SK-N-SH treated with all-trans-retinoic acid at 6 μM for 48 hours (cell line): Measurements from ENCODE around the gene C1GALT1C1.
"Not testable (repeated sequence)": the region's sequence is repeated elsewhere in the genome, so short reads cannot be mapped to it uniquely, and the experiment has no call there.

Source experiments
- ATAC-seq: fragments of 200-7000 bp; cut with Tn5 transposase; 3 replicates; pipeline ENCODE4 v1.9.1; 2020; ENCODE audit warnings: mild to moderate bottlenecking, moderate library complexity
- ARNTL ChIP-seq: fragments of 450-650 bp; formaldehyde crosslinking; IDR thresholded peaks from 2 replicates; pipeline ENCODE4 v1.5.0; 2020; ENCODE audit warnings: low read depth, mild to moderate bottlenecking, moderate library complexity, borderline replicate concordance
- BACH2 ChIP-seq: fragments of 250-450 bp; sonication (Bioruptor Pico); IDR thresholded peaks from 2 replicates; pipeline ENCODE4 v1.9.0; 2021; ENCODE audit warnings: mild to moderate bottlenecking, borderline replicate concordance
- CSDC2 ChIP-seq: fragments of 250-450 bp; sonication (Bioruptor Pico); IDR thresholded peaks from 2 replicates; pipeline ENCODE4 v1.5.0; 2020; ENCODE audit warnings: mild to moderate bottlenecking, moderate library complexity
- ESRRG ChIP-seq: fragments of 250-450 bp; sonication (Bioruptor Pico); IDR thresholded peaks from 2 replicates; pipeline ENCODE4 v1.6.1; 2021; ENCODE audit warnings: mild to moderate bottlenecking
- ISL1 ChIP-seq: fragments of 250-450 bp; sonication (Bioruptor Pico); IDR thresholded peaks from 2 replicates; pipeline ENCODE4 v2.1.2; 2022; ENCODE audit warnings: mild to moderate bottlenecking, moderate library complexity
- OSR1 ChIP-seq: fragments of 250-450 bp; sonication (Bioruptor Pico); IDR thresholded peaks from 2 replicates; pipeline ENCODE4 v1.8.0; 2022; ENCODE audit warnings: moderate library complexity, mild to moderate bottlenecking, inconsistent platforms
- PPARA ChIP-seq: fragments of 250-450 bp; sonication (Bioruptor Pico); IDR thresholded peaks from 2 replicates; pipeline ENCODE4 v1.5.0; 2020; ENCODE audit warnings: mild to moderate bottlenecking, borderline replicate concordance
- RARB ChIP-seq: fragments of 250-450 bp; sonication (Bioruptor Pico); IDR thresholded peaks from 2 replicates; pipeline ENCODE4 v1.8.0; 2021; ENCODE audit warnings: mild to moderate bottlenecking, moderate library complexity
- SNAI2 ChIP-seq: fragments of 250-450 bp; sonication (Bioruptor Pico); IDR thresholded peaks from 2 replicates; pipeline ENCODE4 v1.5.0; 2020; ENCODE audit warnings: mild to moderate bottlenecking, moderate library complexity
- TCF4 ChIP-seq: fragments of 250-450 bp; sonication (Bioruptor Pico); IDR thresholded peaks from 2 replicates; pipeline ENCODE4 v1.8.0; 2021; ENCODE audit warnings: mild to moderate bottlenecking, moderate library complexity, borderline replicate concordance
- TOX ChIP-seq: fragments of 250-450 bp; sonication (Bioruptor Pico); IDR thresholded peaks from 2 replicates; pipeline ENCODE4 v1.8.0; 2021; ENCODE audit warnings: mild to moderate bottlenecking, moderate library complexity, borderline replicate concordance
- ZC3H10 ChIP-seq: fragments of 250-450 bp; sonication (Bioruptor Pico); IDR thresholded peaks from 2 replicates; pipeline ENCODE4 v1.5.1; 2021; ENCODE audit warnings: mild to moderate bottlenecking, moderate library complexity
- ZFP3 ChIP-seq: fragments of 250-450 bp; sonication (Bioruptor Pico); IDR thresholded peaks from 2 replicates; pipeline ENCODE4 v1.5.0; 2020; ENCODE audit warnings: mild to moderate bottlenecking, moderate library complexity
- ZFP30 ChIP-seq: fragments of 450-650 bp; formaldehyde crosslinking; IDR thresholded peaks from 2 replicates; pipeline ENCODE4 v1.5.0; 2022; ENCODE audit warnings: mild to moderate bottlenecking, moderate library complexity
- ZNF565 ChIP-seq: fragments of 450-650 bp; formaldehyde crosslinking; conservative IDR thresholded peaks from 2 replicates; pipeline ENCODE4 v1.5.0; 2020; ENCODE audit warnings: low read depth, mild to moderate bottlenecking, moderate library complexity
- ZNF70 ChIP-seq: fragments of 450-650 bp; formaldehyde crosslinking; IDR thresholded peaks from 2 replicates; pipeline ENCODE4 v1.5.0; 2020; ENCODE audit warnings: mild to moderate bottlenecking, moderate library complexity
- ZNF8 ChIP-seq: fragments of 450-650 bp; formaldehyde crosslinking; IDR thresholded peaks from 2 replicates; pipeline ENCODE4 v1.5.0; 2020; ENCODE audit warnings: mild to moderate bottlenecking, moderate library complexity
- TF ChIP-seq, protein P1 (sequence below): fragments of 250-450 bp; sonication (Bioruptor Pico); IDR thresholded peaks from 2 replicates; pipeline ENCODE4 v1.5.1; 2021; ENCODE audit warnings: mild to moderate bottlenecking, moderate library complexity
- TF ChIP-seq, protein P2 (sequence below): fragments of 250-450 bp; sonication (Bioruptor Pico); IDR thresholded peaks from 2 replicates; pipeline ENCODE4 v1.5.0; 2020; ENCODE audit warnings: mild to moderate bottlenecking, moderate library complexity
- TF ChIP-seq, protein P3 (sequence below): fragments of 250-450 bp; sonication (Bioruptor Pico); IDR thresholded peaks from 2 replicates; pipeline ENCODE4 v1.8.0; 2021; ENCODE audit warnings: low read depth, mild to moderate bottlenecking, moderate library complexity, borderline replicate concordance
- TF ChIP-seq, protein P4 (sequence below): fragments of 250-450 bp; sonication (Bioruptor Pico); IDR thresholded peaks from 2 replicates; pipeline ENCODE4 v1.5.1; 2020; ENCODE audit warnings: low read depth, mild to moderate bottlenecking, moderate library complexity

The C1GALT1C1 gene

DNA sequence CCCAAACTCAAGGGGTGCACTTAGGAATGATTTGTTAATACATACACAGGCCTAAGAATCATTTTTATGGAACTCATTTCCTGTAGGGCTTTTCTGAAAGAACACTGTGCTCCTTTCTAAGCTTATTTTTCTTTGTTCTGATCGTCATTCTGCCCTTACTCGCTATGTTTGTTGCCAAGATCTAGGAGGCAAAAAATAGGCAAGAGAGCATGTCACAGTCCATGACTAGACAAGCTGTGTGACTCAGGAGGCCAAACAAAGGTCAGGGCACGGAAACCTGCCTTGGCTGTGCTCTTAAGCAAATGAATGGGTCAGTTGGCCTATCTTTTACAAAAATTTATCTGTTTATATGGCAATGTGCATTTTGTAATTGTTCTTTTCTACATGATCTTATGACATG lies 42.5 kb upstream of the C1GALT1C1 start:
- TF ChIP-seq ZNF70 (no peak), CSDC2 (CRISPR knock-in tag) (0 out of 2 replicates have a peak, but pooled peaks have one; percentile 39), OSR1 (peak; percentile 35; the same call in 1 of the 2 replicates)
- TF ChIP-seq, all 23 proteins: peak for 2
- ATAC-seq = peak; percentile 81

DNA sequence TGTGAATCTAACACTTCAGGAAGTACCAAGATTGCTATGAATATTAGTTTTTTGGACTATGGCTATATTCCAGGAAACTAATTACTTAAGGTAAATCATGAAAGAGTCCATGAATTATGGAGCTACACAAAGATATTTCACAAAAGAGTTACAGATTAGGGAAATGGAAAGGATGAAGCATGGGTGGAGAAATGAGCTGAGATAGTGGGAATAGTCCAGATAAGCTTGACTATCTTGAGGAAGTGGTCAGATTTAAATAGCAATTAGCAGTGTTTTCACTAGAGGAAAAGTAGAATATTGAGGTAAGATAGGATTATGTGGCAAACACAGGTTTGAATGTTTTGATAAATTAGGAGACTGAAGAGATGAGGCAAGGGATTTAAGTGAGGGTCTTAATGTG lies 42.1 kb upstream of the C1GALT1C1 start:
- TF ChIP-seq, protein P1, sequence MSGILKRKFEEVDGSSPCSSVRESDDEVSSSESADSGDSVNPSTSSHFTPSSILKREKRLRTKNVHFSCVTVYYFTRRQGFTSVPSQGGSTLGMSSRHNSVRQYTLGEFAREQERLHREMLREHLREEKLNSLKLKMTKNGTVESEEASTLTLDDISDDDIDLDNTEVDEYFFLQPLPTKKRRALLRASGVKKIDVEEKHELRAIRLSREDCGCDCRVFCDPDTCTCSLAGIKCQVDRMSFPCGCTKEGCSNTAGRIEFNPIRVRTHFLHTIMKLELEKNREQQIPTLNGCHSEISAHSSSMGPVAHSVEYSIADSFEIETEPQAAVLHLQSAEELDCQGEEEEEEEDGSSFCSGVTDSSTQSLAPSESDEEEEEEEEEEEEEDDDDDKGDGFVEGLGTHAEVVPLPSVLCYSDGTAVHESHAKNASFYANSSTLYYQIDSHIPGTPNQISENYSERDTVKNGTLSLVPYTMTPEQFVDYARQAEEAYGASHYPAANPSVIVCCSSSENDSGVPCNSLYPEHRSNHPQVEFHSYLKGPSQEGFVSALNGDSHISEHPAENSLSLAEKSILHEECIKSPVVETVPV (CRISPR knock-in tag) = no peak
- no peak for TF ChIP-seq SNAI2 (CRISPR knock-in tag)
- no peak for TF ChIP-seq BACH2
- no peak for TF ChIP-seq ZNF565 (CRISPR knock-in tag)
- no peak for TF ChIP-seq ZFP3 (CRISPR knock-in tag)
- TF ChIP-seq TCF4 (CRISPR knock-in tag) = no peak
- TF ChIP-seq ZNF8 (CRISPR knock-in tag) = no peak
- TF ChIP-seq, protein P2, sequence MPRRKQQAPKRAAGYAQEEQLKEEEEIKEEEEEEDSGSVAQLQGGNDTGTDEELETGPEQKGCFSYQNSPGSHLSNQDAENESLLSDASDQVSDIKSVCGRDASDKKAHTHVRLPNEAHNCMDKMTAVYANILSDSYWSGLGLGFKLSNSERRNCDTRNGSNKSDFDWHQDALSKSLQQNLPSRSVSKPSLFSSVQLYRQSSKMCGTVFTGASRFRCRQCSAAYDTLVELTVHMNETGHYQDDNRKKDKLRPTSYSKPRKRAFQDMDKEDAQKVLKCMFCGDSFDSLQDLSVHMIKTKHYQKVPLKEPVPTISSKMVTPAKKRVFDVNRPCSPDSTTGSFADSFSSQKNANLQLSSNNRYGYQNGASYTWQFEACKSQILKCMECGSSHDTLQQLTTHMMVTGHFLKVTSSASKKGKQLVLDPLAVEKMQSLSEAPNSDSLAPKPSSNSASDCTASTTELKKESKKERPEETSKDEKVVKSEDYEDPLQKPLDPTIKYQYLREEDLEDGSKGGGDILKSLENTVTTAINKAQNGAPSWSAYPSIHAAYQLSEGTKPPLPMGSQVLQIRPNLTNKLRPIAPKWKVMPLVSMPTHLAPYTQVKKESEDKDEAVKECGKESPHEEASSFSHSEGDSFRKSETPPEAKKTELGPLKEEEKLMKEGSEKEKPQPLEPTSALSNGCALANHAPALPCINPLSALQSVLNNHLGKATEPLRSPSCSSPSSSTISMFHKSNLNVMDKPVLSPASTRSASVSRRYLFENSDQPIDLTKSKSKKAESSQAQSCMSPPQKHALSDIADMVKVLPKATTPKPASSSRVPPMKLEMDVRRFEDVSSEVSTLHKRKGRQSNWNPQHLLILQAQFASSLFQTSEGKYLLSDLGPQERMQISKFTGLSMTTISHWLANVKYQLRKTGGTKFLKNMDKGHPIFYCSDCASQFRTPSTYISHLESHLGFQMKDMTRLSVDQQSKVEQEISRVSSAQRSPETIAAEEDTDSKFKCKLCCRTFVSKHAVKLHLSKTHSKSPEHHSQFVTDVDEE = no peak

DNA sequence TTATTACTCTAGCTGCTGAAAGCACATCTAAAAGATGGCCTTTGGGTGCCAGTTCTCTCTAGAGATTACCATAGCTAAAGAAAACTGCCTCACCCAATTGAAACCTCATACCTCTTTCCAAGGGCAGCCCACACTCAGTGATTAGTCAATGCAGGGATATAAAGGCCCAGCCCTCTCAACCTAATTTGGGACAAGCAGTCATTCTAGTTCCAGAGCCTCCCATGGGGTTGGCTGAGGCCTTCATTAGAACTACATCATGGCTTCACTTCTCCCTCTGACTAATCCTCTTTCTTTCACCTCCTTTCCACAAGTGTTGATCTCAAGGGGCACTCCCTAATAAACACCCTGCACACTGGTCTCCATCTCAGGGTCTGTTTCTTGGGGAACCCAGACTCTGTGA lies 38.5 kb upstream of the C1GALT1C1 start:
- ATAC-seq = no peak
- TF ChIP-seq TCF4 (CRISPR knock-in tag) (no peak), ZC3H10 (CRISPR knock-in tag) (no peak), CSDC2 (CRISPR knock-in tag) (no peak), ZNF565 (CRISPR knock-in tag) (no peak), PPARA (no peak), ZNF70 (no peak), BACH2 (no peak), SNAI2 (CRISPR knock-in tag) (no peak), RARB (CRISPR knock-in tag) (no peak), ISL1 (CRISPR knock-in tag) (no peak), ARNTL (CRISPR knock-in tag) (no peak), ZNF8 (CRISPR knock-in tag) (no peak), ESRRG (no peak), TOX (CRISPR knock-in tag) (no peak), ZFP3 (CRISPR knock-in tag) (no peak), ZFP30 (CRISPR knock-in tag) (no peak)
- TF ChIP-seq, protein P2 = no peak
- TF ChIP-seq, protein P3, sequence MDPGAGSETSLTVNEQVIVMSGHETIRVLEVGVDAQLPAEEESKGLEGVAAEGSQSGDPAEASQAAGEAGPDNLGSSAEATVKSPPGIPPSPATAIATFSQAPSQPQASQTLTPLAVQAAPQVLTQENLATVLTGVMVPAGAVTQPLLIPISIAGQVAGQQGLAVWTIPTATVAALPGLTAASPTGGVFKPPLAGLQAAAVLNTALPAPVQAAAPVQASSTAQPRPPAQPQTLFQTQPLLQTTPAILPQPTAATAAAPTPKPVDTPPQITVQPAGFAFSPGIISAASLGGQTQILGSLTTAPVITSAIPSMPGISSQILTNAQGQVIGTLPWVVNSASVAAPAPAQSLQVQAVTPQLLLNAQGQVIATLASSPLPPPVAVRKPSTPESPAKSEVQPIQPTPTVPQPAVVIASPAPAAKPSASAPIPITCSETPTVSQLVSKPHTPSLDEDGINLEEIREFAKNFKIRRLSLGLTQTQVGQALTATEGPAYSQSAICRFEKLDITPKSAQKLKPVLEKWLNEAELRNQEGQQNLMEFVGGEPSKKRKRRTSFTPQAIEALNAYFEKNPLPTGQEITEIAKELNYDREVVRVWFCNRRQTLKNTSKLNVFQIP (CRISPR knock-in tag) = no peak
- TF ChIP-seq, protein P4, sequence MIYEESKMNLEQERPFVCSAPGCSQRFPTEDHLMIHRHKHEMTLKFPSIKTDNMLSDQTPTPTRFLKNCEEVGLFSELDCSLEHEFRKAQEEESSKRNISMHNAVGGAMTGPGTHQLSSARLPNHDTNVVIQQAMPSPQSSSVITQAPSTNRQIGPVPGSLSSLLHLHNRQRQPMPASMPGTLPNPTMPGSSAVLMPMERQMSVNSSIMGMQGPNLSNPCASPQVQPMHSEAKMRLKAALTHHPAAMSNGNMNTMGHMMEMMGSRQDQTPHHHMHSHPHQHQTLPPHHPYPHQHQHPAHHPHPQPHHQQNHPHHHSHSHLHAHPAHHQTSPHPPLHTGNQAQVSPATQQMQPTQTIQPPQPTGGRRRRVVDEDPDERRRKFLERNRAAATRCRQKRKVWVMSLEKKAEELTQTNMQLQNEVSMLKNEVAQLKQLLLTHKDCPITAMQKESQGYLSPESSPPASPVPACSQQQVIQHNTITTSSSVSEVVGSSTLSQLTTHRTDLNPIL = no peak

More for the DNA sequence above, 42.1 kb upstream of the C1GALT1C1 start:
- no peak for ATAC-seq

DNA sequence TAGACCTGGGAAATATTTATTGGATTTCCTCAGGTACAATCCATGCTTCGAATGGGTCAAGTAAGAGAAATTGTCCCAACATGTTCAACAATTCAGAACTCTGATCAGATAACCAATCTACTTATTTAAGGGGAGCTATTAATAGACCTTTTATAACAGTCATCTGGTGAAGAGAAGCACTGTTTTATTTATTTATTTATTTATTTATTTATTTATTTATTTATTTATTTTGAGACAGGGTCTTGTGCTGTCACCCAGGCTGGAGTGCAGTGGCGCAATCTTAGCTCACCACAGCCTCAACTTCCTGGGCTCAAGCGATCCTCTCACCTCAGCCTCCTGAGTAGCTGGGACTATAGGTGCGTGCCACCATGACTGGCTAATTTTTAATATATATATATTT lies 34.7 kb upstream of the C1GALT1C1 start:
- ATAC-seq = not testable (repeated sequence)
